GM21825 (cell line): Measurements from ENCODE around the gene KRT3.

Experiments
- ATAC-seq: cut with Tn5 transposase; IDR thresholded peaks from one replicate; pipeline ENCODE4 v1.9.1; 2021; ENCODE audit warnings: mild to moderate bottlenecking, moderate library complexity; ENCODE audit not compliant: unreplicated experiment

KRT3 gene

GRCh38 chr12:52827499-52828090, 31.7 kb upstream of the KRT3 start:
- no peak for ATAC-seq

GRCh38 chr12:52826611-52827498, 30.9 kb upstream of the KRT3 start:
- ATAC-seq: no peak

GRCh38 chr12:52825961-52826360, 30.0 kb upstream of the KRT3 start:
- no peak for ATAC-seq

- no peak for ATAC-seq
Measured at GRCh38 chr12:52824741-52825410, 29.0 kb upstream of the KRT3 start.

GRCh38 chr12:52823761-52824450, 28.0 kb upstream of the KRT3 start:
- ATAC-seq: no peak

GRCh38 chr12:52822771-52823510, 27.0 kb upstream of the KRT3 start:
- ATAC-seq: no peak

- ATAC-seq: no peak
Measured at GRCh38 chr12:52821826-52822660, 26.1 kb upstream of the KRT3 start.

- ATAC-seq: no peak
Measured at GRCh38 chr12:52821071-52821730, 25.3 kb upstream of the KRT3 start.

GRCh38 chr12:52820521-52820920, 24.6 kb upstream of the KRT3 start:
- no peak for ATAC-seq

- ATAC-seq: no peak
Measured at GRCh38 chr12:52819731-52820510, 24.0 kb upstream of the KRT3 start.

GRCh38 chr12:52818887-52819420, 23.0 kb upstream of the KRT3 start:
- ATAC-seq: no peak

GRCh38 chr12:52818388-52818787, 22.5 kb upstream of the KRT3 start:
- no peak for ATAC-seq

- ATAC-seq: no peak
Measured at GRCh38 chr12:52817699-52818238, 21.9 kb upstream of the KRT3 start.

- no peak for ATAC-seq
Measured at GRCh38 chr12:52817003-52817698, 21.2 kb upstream of the KRT3 start.

- ATAC-seq: no peak
Measured at GRCh38 chr12:52815676-52816588, 20.0 kb upstream of the KRT3 start.

GRCh38 chr12:52815161-52815560, 19.2 kb upstream of the KRT3 start:
- no peak for ATAC-seq
